Neural progenitor cell (in vitro differentiated cells): ENCODE results near the gene HDLBP. TPM values are rescaled to one million over a fixed set of nuclear protein-coding genes. Genes with fewer than 3 reads are reported as not detected.

ENCODE experiments used
- DNase-seq: peaks from one replicate; pipeline ENCODE4 v3.0.0-alpha.2; 2016; ENCODE audit warnings: low spot score
- H2AFZ ChIP-seq: fragments of 200-600 bp; sonication (generic); replicated peaks from 2 replicates; pipeline ENCODE4 v1.6.1; 2016; ENCODE audit warnings: antibody characterized with exemption
- H3F3A ChIP-seq: fragments of 200-600 bp; sonication (generic); 2 replicates; pipeline ENCODE4 v1.6.1; 2016; ENCODE audit warnings: antibody characterized with exemption, low read depth
- H3K27ac ChIP-seq: fragments of 200-600 bp; sonication (generic); 2 replicates; pipeline ENCODE4 v1.5.1; 2016; ENCODE audit warnings: mild to moderate bottlenecking
- H3K27me3 ChIP-seq: fragments of 200-600 bp; sonication (generic); 2 replicates; pipeline ENCODE4 v1.6.1; 2016; ENCODE audit warnings: mild to moderate bottlenecking, moderate library complexity
- H3K36me3 ChIP-seq: fragments of 200-600 bp; sonication (generic); 2 replicates; pipeline ENCODE4 v1.5.1; 2016
- H3K4me1 ChIP-seq: fragments of 200-600 bp; sonication (generic); 2 replicates; pipeline ENCODE4 v1.6.1; 2016; ENCODE audit warnings: mixed run types
- H3K4me2 ChIP-seq: fragments of 200-600 bp; sonication (generic); 2 replicates; pipeline ENCODE4 v1.6.1; 2016
- H3K4me3 ChIP-seq: fragments of 200-600 bp; sonication (generic); 2 replicates; pipeline ENCODE4 v1.5.1; 2016
- H3K79me2 ChIP-seq: fragments of 200-600 bp; sonication (generic); 2 replicates; pipeline ENCODE4 v1.6.1; 2016; ENCODE audit warnings: low read depth
- H3K9ac ChIP-seq: fragments of 200-600 bp; sonication (generic); 2 replicates; pipeline ENCODE4 v1.6.1; 2016
- H3K9me3 ChIP-seq: fragments of 200-600 bp; sonication (generic); 2 replicates; pipeline ENCODE4 v1.5.1; 2016; ENCODE audit warnings: low read depth
- H4K20me1 ChIP-seq: fragments of 200-600 bp; sonication (generic); 2 replicates; pipeline ENCODE4 v1.6.1; 2016; ENCODE audit warnings: low read depth
- H3K27ac Mint-ChIP-seq: 3 replicates; pipeline ENCODE4 v1.8.0; 2021; ENCODE audit warnings: mixed read lengths
- H3K27me3 Mint-ChIP-seq: 2 replicates; pipeline ENCODE4 v1.8.0; 2022; ENCODE audit warnings: low read depth, mild to moderate bottlenecking, inconsistent platforms, moderate library complexity, mixed read lengths; ENCODE audit not compliant: insufficient read depth
- H3K36me3 Mint-ChIP-seq: 3 replicates; pipeline ENCODE4 v1.8.0; 2021; ENCODE audit warnings: mixed read lengths
- H3K4me1 Mint-ChIP-seq: 3 replicates; pipeline ENCODE4 v1.8.0; 2021; ENCODE audit warnings: mixed read lengths
- H3K4me3 Mint-ChIP-seq: 3 replicates; pipeline ENCODE4 v1.8.0; 2021; ENCODE audit warnings: mild to moderate bottlenecking, moderate library complexity, mixed read lengths
- H3K9me3 Mint-ChIP-seq: 3 replicates; pipeline ENCODE4 v1.8.0; 2020; ENCODE audit warnings: mixed read lengths
- CTCF ChIP-seq: fragments of 200-600 bp; sonication (generic); IDR thresholded peaks from 2 replicates; pipeline ENCODE4 v1.5.1; 2017; ENCODE audit warnings: antibody characterized with exemption, mild to moderate bottlenecking
- EZH2 ChIP-seq: fragments of 200-600 bp; sonication (generic); IDR thresholded peaks from 2 replicates; pipeline ENCODE4 v1.6.1; 2017; ENCODE audit warnings: antibody characterized with exemption, mild to moderate bottlenecking, moderate library complexity
- EZH2phosphoT487 ChIP-seq: fragments of 200-600 bp; sonication (generic); IDR thresholded peaks from 2 replicates; pipeline ENCODE4 v1.6.1; 2017; ENCODE audit warnings: antibody characterized with exemption
- total RNA-seq: library from RNA; depleted of rRNA; stranded (reverse); fragments of >200 nt; gene quantifications from 2 replicates; pipeline ENCODE4 v1.2.3, GENCODE V29; 2015; ENCODE audit warnings: low replicate concordance

The HDLBP gene, protein sequence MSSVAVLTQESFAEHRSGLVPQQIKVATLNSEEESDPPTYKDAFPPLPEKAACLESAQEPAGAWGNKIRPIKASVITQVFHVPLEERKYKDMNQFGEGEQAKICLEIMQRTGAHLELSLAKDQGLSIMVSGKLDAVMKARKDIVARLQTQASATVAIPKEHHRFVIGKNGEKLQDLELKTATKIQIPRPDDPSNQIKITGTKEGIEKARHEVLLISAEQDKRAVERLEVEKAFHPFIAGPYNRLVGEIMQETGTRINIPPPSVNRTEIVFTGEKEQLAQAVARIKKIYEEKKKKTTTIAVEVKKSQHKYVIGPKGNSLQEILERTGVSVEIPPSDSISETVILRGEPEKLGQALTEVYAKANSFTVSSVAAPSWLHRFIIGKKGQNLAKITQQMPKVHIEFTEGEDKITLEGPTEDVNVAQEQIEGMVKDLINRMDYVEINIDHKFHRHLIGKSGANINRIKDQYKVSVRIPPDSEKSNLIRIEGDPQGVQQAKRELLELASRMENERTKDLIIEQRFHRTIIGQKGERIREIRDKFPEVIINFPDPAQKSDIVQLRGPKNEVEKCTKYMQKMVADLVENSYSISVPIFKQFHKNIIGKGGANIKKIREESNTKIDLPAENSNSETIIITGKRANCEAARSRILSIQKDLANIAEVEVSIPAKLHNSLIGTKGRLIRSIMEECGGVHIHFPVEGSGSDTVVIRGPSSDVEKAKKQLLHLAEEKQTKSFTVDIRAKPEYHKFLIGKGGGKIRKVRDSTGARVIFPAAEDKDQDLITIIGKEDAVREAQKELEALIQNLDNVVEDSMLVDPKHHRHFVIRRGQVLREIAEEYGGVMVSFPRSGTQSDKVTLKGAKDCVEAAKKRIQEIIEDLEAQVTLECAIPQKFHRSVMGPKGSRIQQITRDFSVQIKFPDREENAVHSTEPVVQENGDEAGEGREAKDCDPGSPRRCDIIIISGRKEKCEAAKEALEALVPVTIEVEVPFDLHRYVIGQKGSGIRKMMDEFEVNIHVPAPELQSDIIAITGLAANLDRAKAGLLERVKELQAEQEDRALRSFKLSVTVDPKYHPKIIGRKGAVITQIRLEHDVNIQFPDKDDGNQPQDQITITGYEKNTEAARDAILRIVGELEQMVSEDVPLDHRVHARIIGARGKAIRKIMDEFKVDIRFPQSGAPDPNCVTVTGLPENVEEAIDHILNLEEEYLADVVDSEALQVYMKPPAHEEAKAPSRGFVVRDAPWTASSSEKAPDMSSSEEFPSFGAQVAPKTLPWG (N-terminal part only)
- total RNA-seq = 251 and 269 TPM in 2 replicates

- peak within 1 kb of the TSS; percentile 100 for H3K27ac Mint-ChIP-seq
- H3K9me3 ChIP-seq = no peaks in the 10 kb centered on the region
- no peaks in the 10 kb centered on the region for H3K9me3 Mint-ChIP-seq
- peak within 1 kb of the TSS; percentile 98 for H3K4me2 ChIP-seq
- peak within 1 kb of the TSS; percentile 90 for H3K4me3 ChIP-seq
- H3K36me3 Mint-ChIP-seq = peaks cover 16% of the 10 kb centered on the region
- H3K4me1 ChIP-seq = peaks cover 22% of the 10 kb centered on the region
- H3F3A ChIP-seq = peaks cover 4% of the 10 kb centered on the region
- peaks cover 66% of the 10 kb centered on the region for H4K20me1 ChIP-seq
- H3K27me3 ChIP-seq = no peaks in the 10 kb centered on the region
- H3K27me3 Mint-ChIP-seq = peaks cover 4% of the 10 kb centered on the region
- H3K79me2 ChIP-seq = peaks cover 93% of the 10 kb centered on the region
- DNase-seq = peak; percentile 100
- H3K4me1 Mint-ChIP-seq = peaks cover 46% of the 10 kb centered on the region
- H2AFZ ChIP-seq = peak within 1 kb of the TSS; percentile 99
- peak within 1 kb of the TSS; percentile 99 for H3K4me3 Mint-ChIP-seq
- TF ChIP-seq EZH2phosphoT487 (no peak), CTCF (peak; percentile 62)
- H3K9ac ChIP-seq = peak within 1 kb of the TSS; percentile 96
- H3K27ac ChIP-seq = peak within 1 kb of the TSS; percentile 98
- no peaks in the 10 kb centered on the region for H3K36me3 ChIP-seq
Observed at GRCh38 chr2:241315093-241315878, at the start of gene HDLBP. Gene HDLBP, minus strand, starts transcription at chr2:241315672. Its CDS starts 48,803 bp downstream, at chr2:241266869.

DNA sequence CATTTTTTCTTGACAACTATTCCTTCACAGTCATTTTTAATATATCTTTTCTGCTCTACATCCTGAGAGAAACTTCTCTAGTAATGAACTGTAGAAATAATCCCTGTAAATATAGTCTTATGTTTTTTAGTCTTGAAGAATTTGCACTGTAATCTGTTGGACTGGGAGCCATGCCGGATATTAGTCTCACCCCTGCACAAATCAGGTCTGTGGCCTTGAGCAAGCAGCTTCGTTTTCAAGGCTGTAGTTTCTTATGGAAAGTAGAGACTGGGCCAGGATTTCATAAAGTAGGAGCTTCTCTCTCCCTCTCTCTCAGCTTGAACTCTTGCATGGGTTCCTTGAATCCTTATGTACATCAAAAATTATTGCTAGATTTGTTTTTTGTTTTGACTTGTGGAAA is 49.3 kb upstream of the HDLBP start:
- peaks cover 47% of the 10 kb centered on the region for H4K20me1 ChIP-seq
- H3K36me3 ChIP-seq = no peaks in the 10 kb centered on the region
- no peaks in the 10 kb centered on the region for H3K9me3 ChIP-seq
- Mint-ChIP-seq H3K4me3 (no peak overlapping the region), H3K27ac (no peak overlapping the region), H3K9me3 (no peaks in the 10 kb centered on the region), H3K27me3 (no peaks in the 10 kb centered on the region), H3K36me3 (peaks cover 2% of the 10 kb centered on the region), H3K4me1 (peaks cover 10% of the 10 kb centered on the region)
- peaks cover 42% of the 10 kb centered on the region for H3K4me1 ChIP-seq
- DNase-seq = no peak
- H3K79me2 ChIP-seq = peaks cover 89% of the 10 kb centered on the region
- no peak overlapping the region for H3K9ac ChIP-seq
- H3K4me2 ChIP-seq = no peak overlapping the region
- no peak overlapping the region for H3K27ac ChIP-seq
- H3F3A ChIP-seq = peaks cover 24% of the 10 kb centered on the region
- no peak for TF ChIP-seq CTCF
- no peak for TF ChIP-seq EZH2phosphoT487
- no peak for TF ChIP-seq EZH2
- no peak overlapping the region for H2AFZ ChIP-seq
- no peak overlapping the region for H3K4me3 ChIP-seq
- H3K27me3 ChIP-seq = no peaks in the 10 kb centered on the region

DNA sequence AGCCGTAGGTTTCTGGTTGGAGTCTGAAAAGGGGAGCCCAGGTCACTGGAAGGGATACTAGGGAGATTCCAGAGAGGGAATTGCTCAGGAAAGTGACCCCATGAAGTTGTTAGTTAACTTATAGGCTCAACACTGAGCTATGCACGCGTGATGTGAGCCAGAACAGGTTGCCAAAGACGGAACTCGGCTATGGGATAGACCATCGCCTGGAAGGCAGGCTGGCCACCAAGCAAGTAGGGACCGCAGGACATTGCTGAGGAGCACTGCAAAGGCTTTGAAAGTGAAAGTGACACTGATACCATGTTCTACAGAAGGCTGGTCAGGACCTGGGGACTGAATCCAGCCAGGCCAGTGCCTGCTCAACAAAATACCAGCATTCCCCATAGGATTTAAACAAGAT is 48.0 kb upstream of the HDLBP start:
- TF ChIP-seq EZH2 (no peak), CTCF (no peak), EZH2phosphoT487 (no peak)
- Histone ChIP-seq H3K36me3 (no peaks in the 10 kb centered on the region), H4K20me1 (peaks cover 59% of the 10 kb centered on the region), H3K27me3 (no peaks in the 10 kb centered on the region), H3K27ac (peak overlapping the region; percentile 80), H3F3A (peaks cover 24% of the 10 kb centered on the region), H2AFZ (no peak overlapping the region), H3K9ac (no peak overlapping the region), H3K4me1 (peaks cover 42% of the 10 kb centered on the region), H3K4me2 (peak overlapping the region; percentile 60), H3K9me3 (no peaks in the 10 kb centered on the region), H3K4me3 (no peak overlapping the region), H3K79me2 (peaks cover 90% of the 10 kb centered on the region)
- Mint-ChIP-seq H3K4me3 (no peak overlapping the region), H3K27ac (peak overlapping the region; percentile 25), H3K4me1 (peaks cover 19% of the 10 kb centered on the region), H3K27me3 (no peaks in the 10 kb centered on the region), H3K9me3 (no peaks in the 10 kb centered on the region), H3K36me3 (peaks cover 2% of the 10 kb centered on the region)
- DNase-seq = peak; percentile 39
